H1 (cell line): ENCODE measurements around the gene ZBTB16. TPM values are rescaled to one million over a fixed set of nuclear protein-coding genes. Genes with fewer than 3 reads are reported as not detected.

Experiments
- GABPA ChIP-seq: IDR thresholded peaks from 2 replicates; pipeline ENCODE4 v1.6.1; 2011; ENCODE audit warnings: mild to moderate bottlenecking, low read length, moderate library complexity, borderline replicate concordance; ENCODE audit not compliant: insufficient read depth
- PHF8 ChIP-seq: fragments of 200-600 bp; sonication (generic); conservative IDR thresholded peaks from 2 replicates; pipeline ENCODE4 v1.7.1; 2012; ENCODE audit warnings: low read depth, mild to moderate bottlenecking, inconsistent platforms, low read length, moderate library complexity
- POLR2AphosphoS5 ChIP-seq: IDR thresholded peaks from 2 replicates; pipeline ENCODE4 v1.6.1; 2011; ENCODE audit warnings: low read depth, low read length
- polyA plus RNA-seq, 7 experiments: library from polyadenylated mRNA; depleted of rRNA in 3 of 7; stranded (reverse) in 5 of 7; unstranded in 2 of 7; fragments of >200 nt in 5 of 7; fragments of 200-250 nt in 2 of 7; gene quantifications; 1 replicate in 5 of 7; 2 replicates in 1 of 7; 4 replicates in 1 of 7; pipeline versions ENCODE4 v1.2.1 to v1.2.3, GENCODE V29; 2011 to 2013; ENCODE audit warnings: missing spikeins in 2 of 7, mixed read lengths in 2 of 7
- total RNA-seq: library from RNA; stranded (reverse); fragmentation: NEBNext Ultra II Directional; extraction: Animal tissue kit (Norgen Biotek cat#: 25700); gene quantifications from 2 replicates; pipeline ENCODE4 v1.2.1, GENCODE V29; 2021

ZBTB16 gene
- total and polyA plus RNA-seq, 2 of the 8 experiments (the other 6 are each of a cell fraction or from before 2014, with no cell fraction given): 0.12 to 0.61 TPM

- no peak for TF ChIP-seq GABPA
- no peak for TF ChIP-seq PHF8
- TF ChIP-seq POLR2AphosphoS5: no peak
Measured at GRCh38 chr11:114110952-114111947, 51.7 kb downstream of the ZBTB16 start (continued).
